ENCODE measurements around the gene MIPEP.

DNA sequence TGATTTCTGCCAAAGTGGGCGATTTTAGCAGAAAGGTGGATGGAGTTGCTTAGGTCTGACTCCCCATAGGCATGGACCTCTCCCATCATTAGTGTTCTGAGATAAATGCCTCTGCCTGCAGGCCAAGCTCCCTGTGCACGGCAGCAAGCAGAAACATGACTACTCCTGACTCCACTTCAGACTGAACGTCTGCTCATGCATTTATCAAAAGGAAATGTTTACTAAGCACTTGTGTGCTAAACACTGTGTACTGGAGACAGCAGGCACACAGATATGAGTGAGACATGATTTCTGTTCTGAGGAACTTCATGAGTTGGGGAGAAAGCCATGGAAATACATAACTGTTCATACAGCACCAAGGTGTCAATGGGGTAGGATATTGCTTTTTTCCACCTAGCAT lies 149.6 kb downstream of the MIPEP start:
- TF ChIP-seq, protein P1, sequence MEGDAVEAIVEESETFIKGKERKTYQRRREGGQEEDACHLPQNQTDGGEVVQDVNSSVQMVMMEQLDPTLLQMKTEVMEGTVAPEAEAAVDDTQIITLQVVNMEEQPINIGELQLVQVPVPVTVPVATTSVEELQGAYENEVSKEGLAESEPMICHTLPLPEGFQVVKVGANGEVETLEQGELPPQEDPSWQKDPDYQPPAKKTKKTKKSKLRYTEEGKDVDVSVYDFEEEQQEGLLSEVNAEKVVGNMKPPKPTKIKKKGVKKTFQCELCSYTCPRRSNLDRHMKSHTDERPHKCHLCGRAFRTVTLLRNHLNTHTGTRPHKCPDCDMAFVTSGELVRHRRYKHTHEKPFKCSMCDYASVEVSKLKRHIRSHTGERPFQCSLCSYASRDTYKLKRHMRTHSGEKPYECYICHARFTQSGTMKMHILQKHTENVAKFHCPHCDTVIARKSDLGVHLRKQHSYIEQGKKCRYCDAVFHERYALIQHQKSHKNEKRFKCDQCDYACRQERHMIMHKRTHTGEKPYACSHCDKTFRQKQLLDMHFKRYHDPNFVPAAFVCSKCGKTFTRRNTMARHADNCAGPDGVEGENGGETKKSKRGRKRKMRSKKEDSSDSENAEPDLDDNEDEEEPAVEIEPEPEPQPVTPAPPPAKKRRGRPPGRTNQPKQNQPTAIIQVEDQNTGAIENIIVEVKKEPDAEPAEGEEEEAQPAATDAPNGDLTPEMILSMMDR (IDR thresholded peaks at IDR 0.05; ENCODE audit: low read length), result no peak
- no peak for TF ChIP-seq EZH2 (IDR thresholded peaks at IDR 0.05; ENCODE audit: borderline replicate concordance, low read length)

Measured in OCI-LY1 (cell line).